Measurements from ENCODE around the gene NUP107.
A peak's percentile ranks its signal among the peaks of the same experiment; 100 is the strongest.
"Not testable (repeated sequence)": the region's sequence is repeated elsewhere in the genome, so short reads cannot be mapped to it uniquely, and the experiment has no call there.

NUP107 gene

GRCh38 chr12:68686595-68687521 is at the start of gene NUP107:
Gene NUP107, plus strand, starts transcription at chr12:68686978. Its CDS starts 88 bp downstream, at chr12:68687066.
- DNase-seq: peak; percentile 60 to 98 (median 92)

- DNase-seq: not testable (repeated sequence)
Measured at GRCh38 chr12:68637439-68637838, 49.3 kb upstream of the NUP107 start.

GRCh38 chr12:68638171-68638570 is 48.6 kb upstream of the NUP107 start:
- no peak for DNase-seq

GRCh38 chr12:68638721-68639395 is 47.9 kb upstream of the NUP107 start:
- DNase-seq: no peak

GRCh38 chr12:68639396-68639767 is 47.4 kb upstream of the NUP107 start:
- DNase-seq: no peak

- no peak for DNase-seq
Measured at GRCh38 chr12:68641138-68641537, 45.6 kb upstream of the NUP107 start.

GRCh38 chr12:68646484-68646883 is 40.3 kb upstream of the NUP107 start:
- no peak for DNase-seq

GRCh38 chr12:68647507-68647906 is 39.3 kb upstream of the NUP107 start:
- DNase-seq: no peak

GRCh38 chr12:68648179-68648578 is 38.6 kb upstream of the NUP107 start:
- no peak for DNase-seq

- no peak for DNase-seq
Measured at GRCh38 chr12:68665016-68665569, 21.7 kb upstream of the NUP107 start.

GRCh38 chr12:68667291-68667690 is 19.5 kb upstream of the NUP107 start:
- DNase-seq: no peak

- no peak for DNase-seq
Measured at GRCh38 chr12:68667896-68668295, 18.9 kb upstream of the NUP107 start.

GRCh38 chr12:68671179-68671578 is 15.6 kb upstream of the NUP107 start:
- no peak for DNase-seq

GRCh38 chr12:68673788-68674187 is 13.0 kb upstream of the NUP107 start:
- no peak for DNase-seq

- DNase-seq: no peak
Measured at GRCh38 chr12:68674376-68674775, 12.4 kb upstream of the NUP107 start.

GRCh38 chr12:68675101-68675842 is 11.5 kb upstream of the NUP107 start:
- no peak for DNase-seq

GRCh38 chr12:68676854-68677253 is 9.9 kb upstream of the NUP107 start:
- not testable (repeated sequence) for DNase-seq

GRCh38 chr12:68686262-68686594 is 550 bp upstream of the NUP107 start:
- no peak for DNase-seq

GRCh38 chr12:68695454-68695853 is 8.7 kb downstream of the NUP107 start:
- no peak for DNase-seq

GRCh38 chr12:68699486-68699885 is 12.7 kb downstream of the NUP107 start:
- no peak for DNase-seq

GRCh38 chr12:68727776-68728175 is 41.0 kb downstream of the NUP107 start:
- DNase-seq: no peak

GRCh38 chr12:68733661-68734071 is 46.9 kb downstream of the NUP107 start:
- DNase-seq: no peak

Data from anterior cingulate cortex (tissue), 58 donors.